Measurements from ENCODE around the gene ODR4. TPM values are rescaled to one million over a fixed set of nuclear protein-coding genes. Genes with fewer than 3 reads are reported as not detected.

The ODR4 gene
- total RNA-seq, 1 donor: 13.8 TPM

- no peak overlapping the region for H2AFZ ChIP-seq (ENCODE audit: low read length)
- H3K4me3 ChIP-seq (ENCODE audit: insufficient read depth, low read length): no peak overlapping the region
- H3K4me2 ChIP-seq (ENCODE audit: insufficient read depth, low read length): no peak overlapping the region
- no peaks in the 10 kb centered on the region for H3K27me3 ChIP-seq (ENCODE audit: insufficient read depth, low read length)
- TF ChIP-seq CTCF (IDR thresholded peaks at IDR 0.05; ENCODE audit: extremely low read depth, low read depth, low read length): no peak
- H3K27ac ChIP-seq (ENCODE audit: low read depth, low read length): no peak overlapping the region
- H4K20me1 ChIP-seq (ENCODE audit: insufficient read depth, low read length): no peaks in the 10 kb centered on the region
- no peaks in the 10 kb centered on the region for H3K9me3 ChIP-seq (ENCODE audit: low read depth, low read length)
- H3K79me2 ChIP-seq (ENCODE audit: insufficient read depth, low read length): no peaks in the 10 kb centered on the region
- peaks cover 26% of the 10 kb centered on the region for H3K36me3 ChIP-seq (ENCODE audit: insufficient read depth, low read length)
- H3K4me1 ChIP-seq (ENCODE audit: insufficient read depth, low read length): no peaks in the 10 kb centered on the region
- no peak for DNase-seq (ENCODE audit: insufficient read length, low spot score, missing footprints)
Observed at GRCh38 chr1:186418503-186418902, 42.9 kb downstream of the ODR4 start.

GRCh38 chr1:186420311-186420710, 44.7 kb downstream of the ODR4 start:
- Histone ChIP-seq H3K4me2 (ENCODE audit: insufficient read depth, low read length) (no peak overlapping the region), H3K27me3 (ENCODE audit: insufficient read depth, low read length) (no peaks in the 10 kb centered on the region), H4K20me1 (ENCODE audit: insufficient read depth, low read length) (no peaks in the 10 kb centered on the region), H3K36me3 (ENCODE audit: insufficient read depth, low read length) (peaks cover 26% of the 10 kb centered on the region), H3K79me2 (ENCODE audit: insufficient read depth, low read length) (no peaks in the 10 kb centered on the region), H3K4me3 (ENCODE audit: insufficient read depth, low read length) (no peak overlapping the region), H2AFZ (ENCODE audit: low read length) (no peak overlapping the region), H3K4me1 (ENCODE audit: insufficient read depth, low read length) (no peaks in the 10 kb centered on the region), H3K9me3 (ENCODE audit: low read depth, low read length) (no peaks in the 10 kb centered on the region), H3K27ac (ENCODE audit: low read depth, low read length) (no peak overlapping the region)
- DNase-seq (ENCODE audit: insufficient read length, low spot score, missing footprints): no peak
- TF ChIP-seq CTCF (IDR thresholded peaks at IDR 0.05; ENCODE audit: extremely low read depth, low read depth, low read length): no peak

- Histone ChIP-seq H3K9me3 (ENCODE audit: low read depth, low read length) (no peaks in the 10 kb centered on the region), H3K4me2 (ENCODE audit: insufficient read depth, low read length) (no peak overlapping the region), H2AFZ (ENCODE audit: low read length) (no peak overlapping the region), H3K27me3 (ENCODE audit: insufficient read depth, low read length) (no peaks in the 10 kb centered on the region), H3K79me2 (ENCODE audit: insufficient read depth, low read length) (no peaks in the 10 kb centered on the region), H3K4me3 (ENCODE audit: insufficient read depth, low read length) (no peak overlapping the region), H3K27ac (ENCODE audit: low read depth, low read length) (no peak overlapping the region), H4K20me1 (ENCODE audit: insufficient read depth, low read length) (no peaks in the 10 kb centered on the region), H3K4me1 (ENCODE audit: insufficient read depth, low read length) (no peaks in the 10 kb centered on the region), H3K36me3 (ENCODE audit: insufficient read depth, low read length) (peaks cover 26% of the 10 kb centered on the region)
- no peak for DNase-seq (ENCODE audit: insufficient read length, low spot score, missing footprints)
- no peak for TF ChIP-seq CTCF (IDR thresholded peaks at IDR 0.05; ENCODE audit: extremely low read depth, low read depth, low read length)
Observed at GRCh38 chr1:186420923-186421322, 45.3 kb downstream of the ODR4 start.

- Histone ChIP-seq H3K9me3 (ENCODE audit: low read depth, low read length) (no peaks in the 10 kb centered on the region), H4K20me1 (ENCODE audit: insufficient read depth, low read length) (no peaks in the 10 kb centered on the region), H3K79me2 (ENCODE audit: insufficient read depth, low read length) (no peaks in the 10 kb centered on the region), H3K27ac (ENCODE audit: low read depth, low read length) (no peak overlapping the region), H3K4me1 (ENCODE audit: insufficient read depth, low read length) (no peaks in the 10 kb centered on the region), H3K4me2 (ENCODE audit: insufficient read depth, low read length) (no peak overlapping the region), H3K27me3 (ENCODE audit: insufficient read depth, low read length) (no peaks in the 10 kb centered on the region), H3K36me3 (ENCODE audit: insufficient read depth, low read length) (peaks cover 26% of the 10 kb centered on the region), H3K4me3 (ENCODE audit: insufficient read depth, low read length) (no peak overlapping the region), H2AFZ (ENCODE audit: low read length) (no peak overlapping the region)
- DNase-seq (ENCODE audit: insufficient read length, low spot score, missing footprints): no peak
- no peak for TF ChIP-seq CTCF (IDR thresholded peaks at IDR 0.05; ENCODE audit: extremely low read depth, low read depth, low read length)
Observed at GRCh38 chr1:186421446-186421845, 45.8 kb downstream of the ODR4 start.

Measured in osteoblast (primary cell).